ENCODE measurements around the gene FAM83G.

DNA sequence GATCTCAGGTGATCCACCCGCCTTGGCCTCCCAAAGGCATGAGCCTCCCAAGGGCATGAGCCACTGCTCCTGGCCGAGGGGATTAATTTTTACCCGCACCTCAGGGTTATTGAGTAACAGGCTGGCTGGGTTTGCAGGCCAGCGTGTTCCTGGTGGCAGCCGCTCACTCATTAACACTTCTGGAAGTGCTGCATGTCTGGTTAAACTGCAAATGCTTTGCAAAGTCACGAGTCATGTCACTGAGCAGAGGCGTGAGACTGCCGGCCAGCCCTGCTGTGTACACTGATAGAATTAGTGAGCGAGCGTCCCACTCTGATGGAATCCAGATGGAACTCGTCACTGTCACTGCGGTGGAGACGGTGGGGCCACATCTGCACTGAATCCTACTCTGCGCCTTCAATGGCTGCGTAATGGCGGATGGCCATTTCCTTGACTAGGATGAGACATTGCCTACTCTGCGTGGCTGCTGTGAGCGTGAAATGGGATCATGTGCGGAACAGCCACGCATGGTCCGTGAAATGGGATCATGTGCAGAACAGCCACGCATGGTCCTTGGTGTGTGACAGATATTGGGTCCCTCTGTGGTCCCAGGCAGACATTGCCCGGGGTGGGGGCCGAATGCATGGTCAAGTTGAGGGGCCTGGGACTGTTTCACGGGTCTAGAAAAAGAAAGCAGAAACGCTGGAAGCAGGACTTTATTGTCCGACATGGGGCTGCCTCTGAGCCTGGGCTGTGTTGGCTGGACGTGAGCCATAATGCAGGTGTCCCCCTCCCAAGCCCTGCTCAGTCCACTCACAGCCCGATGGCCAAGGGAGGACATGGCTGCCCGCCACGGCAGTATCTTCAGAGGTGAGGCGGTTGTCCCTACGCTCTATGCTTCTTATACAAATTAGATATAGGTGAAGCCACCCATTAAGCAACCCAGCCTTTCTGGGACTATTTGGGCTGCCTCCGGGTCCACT lies 53.3 kb downstream of the FAM83G start:
- TF ChIP-seq, protein P1, sequence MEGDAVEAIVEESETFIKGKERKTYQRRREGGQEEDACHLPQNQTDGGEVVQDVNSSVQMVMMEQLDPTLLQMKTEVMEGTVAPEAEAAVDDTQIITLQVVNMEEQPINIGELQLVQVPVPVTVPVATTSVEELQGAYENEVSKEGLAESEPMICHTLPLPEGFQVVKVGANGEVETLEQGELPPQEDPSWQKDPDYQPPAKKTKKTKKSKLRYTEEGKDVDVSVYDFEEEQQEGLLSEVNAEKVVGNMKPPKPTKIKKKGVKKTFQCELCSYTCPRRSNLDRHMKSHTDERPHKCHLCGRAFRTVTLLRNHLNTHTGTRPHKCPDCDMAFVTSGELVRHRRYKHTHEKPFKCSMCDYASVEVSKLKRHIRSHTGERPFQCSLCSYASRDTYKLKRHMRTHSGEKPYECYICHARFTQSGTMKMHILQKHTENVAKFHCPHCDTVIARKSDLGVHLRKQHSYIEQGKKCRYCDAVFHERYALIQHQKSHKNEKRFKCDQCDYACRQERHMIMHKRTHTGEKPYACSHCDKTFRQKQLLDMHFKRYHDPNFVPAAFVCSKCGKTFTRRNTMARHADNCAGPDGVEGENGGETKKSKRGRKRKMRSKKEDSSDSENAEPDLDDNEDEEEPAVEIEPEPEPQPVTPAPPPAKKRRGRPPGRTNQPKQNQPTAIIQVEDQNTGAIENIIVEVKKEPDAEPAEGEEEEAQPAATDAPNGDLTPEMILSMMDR (IDR thresholded peaks at IDR 0.05): no peak
- no peak for TF ChIP-seq POLR2A (IDR thresholded peaks at IDR 0.05)

Measured in testis (tissue), 2 donors.